ENCODE results near the gene DHTKD1. TPM values are rescaled to one million over a fixed set of nuclear protein-coding genes. Genes with fewer than 3 reads are reported as not detected.

Gene DHTKD1
- total RNA-seq, 1 experiment from 2014 or later, result 8.1 TPM

DNA sequence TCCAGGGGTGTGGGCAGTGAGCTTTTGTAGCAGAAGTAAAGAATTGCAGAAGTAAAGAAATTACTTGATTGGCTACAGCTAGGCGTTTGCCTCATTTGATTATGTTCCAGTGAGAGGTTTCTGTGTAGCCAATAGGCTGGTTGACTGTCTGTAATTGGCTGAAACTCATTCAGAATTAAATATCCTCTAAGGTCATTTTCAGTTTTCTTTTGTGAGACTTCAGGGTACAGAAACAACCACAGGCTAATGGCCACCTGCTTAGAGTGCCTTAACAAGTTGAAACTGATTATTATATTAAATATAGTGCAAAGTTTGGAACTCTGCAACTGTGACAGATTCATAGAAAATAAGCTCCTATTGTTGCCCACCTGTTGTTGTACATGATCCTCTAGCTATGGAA is 71.3 kb downstream of the DHTKD1 start:
- ChIA-PET CTCF (interaction anchor here (0.6 kb wide), 1 partner anchor 70 kb away, joined by 3 read pairs; no protein-coding TSS in a partner anchor), POLR2A (ENCODE audit: unreplicated experiment) (no interaction called here)
- no peaks in the 10 kb centered on the region for H3K9me2 ChIP-seq (replicated peaks; ENCODE audit: low read length)
- H4K20me1 ChIP-seq (ENCODE audit: low read length), result no peaks in the 10 kb centered on the region
- H2AFZ ChIP-seq (ENCODE audit: low read length), result no peak overlapping the region
- no peaks in the 10 kb centered on the region for H3K79me2 ChIP-seq (ENCODE audit: low read length)
- no peaks in the 10 kb centered on the region for H3K4me1 ChIP-seq (ENCODE audit: insufficient read depth, low read length)
- ATAC-seq (no peak), DNase-seq (no peak)
- H3K27me3 ChIP-seq (ENCODE audit: low read length), result no peaks in the 10 kb centered on the region
- H3K27ac ChIP-seq (ENCODE audit: low read length), result no peak overlapping the region
- no peaks in the 10 kb centered on the region for H3K9me3 ChIP-seq (ENCODE audit: low read length)
- H3K4me2 ChIP-seq (ENCODE audit: low read length), result no peak overlapping the region
- H3K36me3 ChIP-seq (ENCODE audit: low read depth, low read length), result no peaks in the 10 kb centered on the region
- H3K4me3 ChIP-seq (ENCODE audit: low read length), result no peak overlapping the region
- TF ChIP-seq, protein P1, sequence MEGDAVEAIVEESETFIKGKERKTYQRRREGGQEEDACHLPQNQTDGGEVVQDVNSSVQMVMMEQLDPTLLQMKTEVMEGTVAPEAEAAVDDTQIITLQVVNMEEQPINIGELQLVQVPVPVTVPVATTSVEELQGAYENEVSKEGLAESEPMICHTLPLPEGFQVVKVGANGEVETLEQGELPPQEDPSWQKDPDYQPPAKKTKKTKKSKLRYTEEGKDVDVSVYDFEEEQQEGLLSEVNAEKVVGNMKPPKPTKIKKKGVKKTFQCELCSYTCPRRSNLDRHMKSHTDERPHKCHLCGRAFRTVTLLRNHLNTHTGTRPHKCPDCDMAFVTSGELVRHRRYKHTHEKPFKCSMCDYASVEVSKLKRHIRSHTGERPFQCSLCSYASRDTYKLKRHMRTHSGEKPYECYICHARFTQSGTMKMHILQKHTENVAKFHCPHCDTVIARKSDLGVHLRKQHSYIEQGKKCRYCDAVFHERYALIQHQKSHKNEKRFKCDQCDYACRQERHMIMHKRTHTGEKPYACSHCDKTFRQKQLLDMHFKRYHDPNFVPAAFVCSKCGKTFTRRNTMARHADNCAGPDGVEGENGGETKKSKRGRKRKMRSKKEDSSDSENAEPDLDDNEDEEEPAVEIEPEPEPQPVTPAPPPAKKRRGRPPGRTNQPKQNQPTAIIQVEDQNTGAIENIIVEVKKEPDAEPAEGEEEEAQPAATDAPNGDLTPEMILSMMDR (conservative IDR thresholded peaks at IDR 0.05; ENCODE audit: low read depth, low read length), result no peak
- TF ChIP-seq EZH2 (IDR thresholded peaks at IDR 0.05; ENCODE audit: low read length, unreplicated experiment) (no peak), EZH2phosphoT487 (IDR thresholded peaks at IDR 0.05; ENCODE audit: borderline replicate concordance, low read length) (no peak)
- no peak overlapping the region for H3K9ac ChIP-seq (ENCODE audit: low read length)
- no peaks in the 10 kb centered on the region for H3F3A ChIP-seq (ENCODE audit: low read length, unreplicated experiment)
- BruUV-seq (replicated peaks), result no TSS peak
- intact Hi-C loops (cut with micrococcal nuclease), result no loop called here

DNA sequence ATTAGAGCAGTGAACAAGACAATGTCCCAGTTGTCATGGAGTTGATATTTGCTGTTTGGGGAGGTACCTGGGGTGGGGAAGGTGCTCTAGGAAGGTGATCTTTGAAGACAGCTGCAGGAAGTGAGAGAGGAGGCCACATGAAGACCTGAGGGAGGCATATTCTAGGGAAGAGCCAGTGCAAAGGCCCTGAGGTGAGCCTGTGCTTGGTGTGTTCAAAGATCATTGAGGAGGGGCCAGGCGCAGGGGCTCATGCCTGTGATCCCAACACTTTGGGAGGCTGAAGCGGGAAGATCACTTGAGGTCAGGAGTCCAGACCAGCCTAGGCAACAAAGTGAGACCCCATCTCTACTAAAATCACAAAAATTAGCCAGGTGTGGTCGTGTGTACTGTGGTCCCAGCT is 75.8 kb downstream of the DHTKD1 start:
- no peak overlapping the region for H3K4me2 ChIP-seq (ENCODE audit: low read length)
- H3K27ac ChIP-seq (ENCODE audit: low read length), result no peak overlapping the region
- TF ChIP-seq, protein P1 (conservative IDR thresholded peaks at IDR 0.05; ENCODE audit: low read depth, low read length), result no peak
- no peak for TF ChIP-seq EZH2 (IDR thresholded peaks at IDR 0.05; ENCODE audit: low read length, unreplicated experiment)
- TF ChIP-seq EZH2phosphoT487 (IDR thresholded peaks at IDR 0.05; ENCODE audit: borderline replicate concordance, low read length), result no peak
- no peak overlapping the region for H2AFZ ChIP-seq (ENCODE audit: low read length)
- H3K36me3 ChIP-seq (ENCODE audit: low read depth, low read length), result no peaks in the 10 kb centered on the region
- intact Hi-C loops (cut with micrococcal nuclease), result no loop called here
- no peaks in the 10 kb centered on the region for H3K9me2 ChIP-seq (replicated peaks; ENCODE audit: low read length)
- CTCF ChIA-PET, result no interaction called here
- BruUV-seq (replicated peaks), result no TSS peak
- no peaks in the 10 kb centered on the region for H4K20me1 ChIP-seq (ENCODE audit: low read length)
- H3K9ac ChIP-seq (ENCODE audit: low read length), result no peak overlapping the region
- H3K9me3 ChIP-seq (ENCODE audit: low read length), result no peaks in the 10 kb centered on the region
- DNase-seq, result no peak
- no peaks in the 10 kb centered on the region for H3K4me1 ChIP-seq (ENCODE audit: insufficient read depth, low read length)
- H3K4me3 ChIP-seq (ENCODE audit: low read length), result no peak overlapping the region
- no peak for ATAC-seq
- no peaks in the 10 kb centered on the region for H3F3A ChIP-seq (ENCODE audit: low read length, unreplicated experiment)
- no peaks in the 10 kb centered on the region for H3K79me2 ChIP-seq (ENCODE audit: low read length)
- H3K27me3 ChIP-seq (ENCODE audit: low read length), result no peaks in the 10 kb centered on the region
- POLR2A ChIA-PET (ENCODE audit: unreplicated experiment), result no interaction called here

DNA sequence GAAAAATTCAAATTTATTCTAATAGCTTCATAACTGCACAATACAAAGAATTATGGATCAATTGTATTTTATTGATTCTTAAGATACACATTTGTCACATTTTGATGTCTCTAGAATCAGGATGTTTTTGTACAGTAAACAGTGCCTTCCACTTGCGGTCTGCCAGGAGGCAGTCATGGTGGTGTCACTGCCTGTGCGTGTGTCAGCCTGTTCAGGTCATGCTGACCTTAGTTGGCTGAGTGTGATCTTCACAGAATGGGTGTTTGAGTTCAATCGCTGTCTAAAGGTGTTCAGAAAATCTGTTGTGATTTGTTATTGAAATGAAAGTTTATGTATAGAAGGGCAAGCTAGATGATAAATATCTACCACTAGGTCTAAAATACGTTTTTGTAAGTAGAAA is 81.4 kb downstream of the DHTKD1 start:
- no peaks in the 10 kb centered on the region for H3F3A ChIP-seq (ENCODE audit: low read length, unreplicated experiment)
- no TSS peak for BruUV-seq (replicated peaks)
- H4K20me1 ChIP-seq (ENCODE audit: low read length), result no peaks in the 10 kb centered on the region
- no peak overlapping the region for H2AFZ ChIP-seq (ENCODE audit: low read length)
- H3K9me3 ChIP-seq (ENCODE audit: low read length), result no peaks in the 10 kb centered on the region
- no peak overlapping the region for H3K27ac ChIP-seq (ENCODE audit: low read length)
- no peak overlapping the region for H3K4me2 ChIP-seq (ENCODE audit: low read length)
- POLR2A ChIA-PET (ENCODE audit: unreplicated experiment), result no interaction called here
- H3K4me1 ChIP-seq (ENCODE audit: insufficient read depth, low read length), result no peaks in the 10 kb centered on the region
- no peaks in the 10 kb centered on the region for H3K79me2 ChIP-seq (ENCODE audit: low read length)
- H3K9ac ChIP-seq (ENCODE audit: low read length), result no peak overlapping the region
- H3K9me2 ChIP-seq (replicated peaks; ENCODE audit: low read length), result no peaks in the 10 kb centered on the region
- CTCF ChIA-PET, result no interaction called here
- H3K27me3 ChIP-seq (ENCODE audit: low read length), result no peaks in the 10 kb centered on the region
- ATAC-seq (no peak), DNase-seq (no peak)
- no peak overlapping the region for H3K4me3 ChIP-seq (ENCODE audit: low read length)
- TF ChIP-seq, protein P1 (conservative IDR thresholded peaks at IDR 0.05; ENCODE audit: low read depth, low read length), result no peak
- TF ChIP-seq EZH2 (IDR thresholded peaks at IDR 0.05; ENCODE audit: low read length, unreplicated experiment) (no peak), EZH2phosphoT487 (IDR thresholded peaks at IDR 0.05; ENCODE audit: borderline replicate concordance, low read length) (no peak)
- no peaks in the 10 kb centered on the region for H3K36me3 ChIP-seq (ENCODE audit: low read depth, low read length)
- intact Hi-C loops (cut with micrococcal nuclease), result no loop called here
